HG02623 (cell line): ENCODE measurements around the gene MROH7.

Experiments
- ATAC-seq: cut with Tn5 transposase; IDR thresholded peaks from one replicate; pipeline ENCODE4 v1.9.1; 2021; ENCODE audit warnings: moderate library complexity; ENCODE audit not compliant: unreplicated experiment

MROH7 gene

GRCh38 chr1:54649130-54649898 lies 7.7 kb downstream of the MROH7 start:
- ATAC-seq: no peak

- no peak for ATAC-seq
Measured at GRCh38 chr1:54649921-54650320, 8.3 kb downstream of the MROH7 start.

- ATAC-seq: no peak
Measured at GRCh38 chr1:54650417-54650816, 8.8 kb downstream of the MROH7 start.

- ATAC-seq: no peak
Measured at GRCh38 chr1:54651608-54652007, 10.0 kb downstream of the MROH7 start.

GRCh38 chr1:54652168-54652567 lies 10.6 kb downstream of the MROH7 start:
- no peak for ATAC-seq

- no peak for ATAC-seq
Measured at GRCh38 chr1:54653036-54653435, 11.4 kb downstream of the MROH7 start.

GRCh38 chr1:54658164-54658913 lies 16.8 kb downstream of the MROH7 start:
- no peak for ATAC-seq

GRCh38 chr1:54663725-54664124 lies 22.1 kb downstream of the MROH7 start:
- no peak for ATAC-seq

- no peak for ATAC-seq
Measured at GRCh38 chr1:54664364-54664763, 22.8 kb downstream of the MROH7 start.

- no peak for ATAC-seq
Measured at GRCh38 chr1:54665852-54666251, 24.3 kb downstream of the MROH7 start.

- no peak for ATAC-seq
Measured at GRCh38 chr1:54666333-54666732, 24.7 kb downstream of the MROH7 start.

- no peak for ATAC-seq
Measured at GRCh38 chr1:54667797-54668196, 26.2 kb downstream of the MROH7 start.

GRCh38 chr1:54668567-54668966 lies 27.0 kb downstream of the MROH7 start:
- no peak for ATAC-seq

GRCh38 chr1:54671985-54672608 lies 30.5 kb downstream of the MROH7 start:
- ATAC-seq: no peak

- ATAC-seq: no peak
Measured at GRCh38 chr1:54678776-54679643, 37.4 kb downstream of the MROH7 start.

GRCh38 chr1:54679706-54680105 lies 38.1 kb downstream of the MROH7 start:
- no peak for ATAC-seq

GRCh38 chr1:54680387-54680786 lies 38.8 kb downstream of the MROH7 start:
- no peak for ATAC-seq

GRCh38 chr1:54681358-54681757 lies 39.8 kb downstream of the MROH7 start:
- no peak for ATAC-seq

- no peak for ATAC-seq
Measured at GRCh38 chr1:54683453-54683852, 41.9 kb downstream of the MROH7 start.

GRCh38 chr1:54685335-54685905 lies 43.8 kb downstream of the MROH7 start:
- no peak for ATAC-seq

- ATAC-seq: no peak
Measured at GRCh38 chr1:54686155-54686554, 44.6 kb downstream of the MROH7 start.
